Measurements from ENCODE around the gene WLS. TPM values are rescaled to one million over a fixed set of nuclear protein-coding genes. Genes with fewer than 3 reads are reported as not detected.

Gene WLS
- total RNA-seq, 2 experiments from 2014 or later, result not detected

DNA sequence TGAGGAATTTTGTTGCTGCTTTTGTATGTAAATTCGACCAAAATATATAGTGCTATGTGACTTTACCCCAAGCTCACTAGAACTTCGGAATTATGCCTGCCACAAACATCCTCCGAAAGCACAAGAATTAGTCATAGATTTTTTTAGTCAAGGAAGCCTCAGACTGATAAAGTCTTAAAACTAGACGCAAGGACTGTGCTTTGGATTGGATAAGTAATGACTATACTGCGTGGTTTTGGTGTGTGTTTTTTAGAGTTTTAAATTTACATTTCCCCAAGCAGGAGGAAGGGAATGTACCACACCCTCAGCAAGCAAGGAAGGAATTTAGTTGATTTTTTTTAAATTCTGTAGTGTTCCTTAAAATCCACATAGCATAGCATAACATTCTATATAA lies 10.3 kb downstream of the WLS start:
- DNase-seq (no peak), ATAC-seq (no peak)
- ChIA-PET POLR2A (no interaction called here), CTCF (no interaction called here)
- H3K9me3 Mint-ChIP-seq (ENCODE audit: low read depth), result no peaks in the 10 kb centered on the region
- H3K4me3 Mint-ChIP-seq, result no peak overlapping the region
- intact Hi-C loops (cut with DNase I, micrococcal nuclease), result no loop called here
- H3K27ac Mint-ChIP-seq, result no peak overlapping the region
- peaks cover 14% of the 10 kb centered on the region for H3K27me3 Mint-ChIP-seq
- H3K36me3 Mint-ChIP-seq (ENCODE audit: low read depth), result no peaks in the 10 kb centered on the region
- H3K4me1 Mint-ChIP-seq, result no peaks in the 10 kb centered on the region

DNA sequence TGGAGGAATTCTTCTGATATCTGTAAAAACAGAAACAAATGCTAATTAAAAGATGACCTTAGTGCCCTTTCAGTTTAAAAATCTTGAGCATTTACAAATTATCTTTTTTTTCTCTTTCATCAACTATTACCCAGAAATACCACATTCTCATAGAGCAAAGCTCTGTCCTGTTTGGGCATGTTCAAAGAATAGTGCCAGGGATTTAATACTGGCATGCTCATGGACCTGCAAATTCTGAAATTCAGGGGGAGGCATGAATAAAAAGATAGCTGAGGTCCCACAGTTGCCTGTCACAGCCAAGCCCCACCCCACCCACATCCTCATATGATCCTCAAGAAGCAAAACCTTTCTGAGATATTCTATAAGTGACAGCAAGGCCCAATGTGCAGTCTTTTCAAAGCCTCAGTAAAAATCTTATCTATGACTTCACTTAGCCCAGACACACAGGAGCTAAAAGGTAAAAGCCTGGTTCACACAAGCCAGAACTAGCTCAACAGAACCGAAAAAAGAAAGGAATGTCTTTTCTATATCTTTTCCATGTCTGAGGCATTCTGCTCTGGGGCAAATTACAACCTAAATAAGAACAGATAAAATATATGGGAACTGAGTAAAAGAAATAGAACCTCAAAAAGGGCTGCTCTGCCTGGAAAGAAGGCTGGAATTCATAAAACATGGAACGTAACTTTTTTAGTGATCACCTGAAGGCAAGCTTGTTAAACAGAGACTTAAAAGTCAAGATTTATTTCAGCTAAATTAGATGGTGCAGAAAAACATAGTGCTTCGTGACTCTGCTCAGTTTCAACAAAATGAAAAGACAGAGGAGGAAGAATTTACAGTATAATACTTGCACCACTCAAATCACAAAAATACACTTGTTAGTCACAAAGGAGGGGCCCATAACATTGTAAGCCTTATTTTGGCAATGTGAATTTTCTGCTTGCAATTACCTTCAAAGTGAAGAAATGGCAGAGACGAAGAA lies 11.0 kb downstream of the WLS start:
- intact Hi-C loops (cut with DNase I, micrococcal nuclease), result no loop called here
- Mint-ChIP-seq H3K4me1 (no peaks in the 10 kb centered on the region), H3K9me3 (ENCODE audit: low read depth) (no peaks in the 10 kb centered on the region), H3K27me3 (peaks cover 10% of the 10 kb centered on the region), H3K4me3 (no peak overlapping the region), H3K36me3 (ENCODE audit: low read depth) (no peaks in the 10 kb centered on the region), H3K27ac (no peak overlapping the region)
- POLR2A ChIA-PET, result no interaction called here
- ATAC-seq (no peak), DNase-seq (no peak)
- CTCF ChIA-PET, result no interaction called here

DNA sequence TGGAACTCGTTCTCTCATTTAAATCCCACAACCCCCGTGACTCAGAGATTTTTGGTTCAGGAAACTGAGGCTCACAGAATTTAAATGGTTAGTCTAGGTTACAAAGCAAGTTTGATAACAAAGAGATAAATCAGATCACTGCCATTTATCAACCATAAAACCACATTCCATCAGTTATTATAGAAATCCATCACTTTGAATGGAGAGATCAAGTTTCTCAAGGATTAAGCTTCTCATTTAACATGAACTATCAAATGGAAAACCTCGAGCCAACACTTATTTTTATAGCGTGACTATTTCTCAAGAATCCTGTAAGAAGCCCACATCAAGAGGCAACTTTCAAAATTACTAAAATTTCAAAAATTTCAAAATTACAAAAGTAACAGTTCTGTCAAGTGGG lies 11.9 kb downstream of the WLS start:
- intact Hi-C loops (cut with DNase I, micrococcal nuclease), result no loop called here
- Mint-ChIP-seq H3K27me3 (peaks cover 6% of the 10 kb centered on the region), H3K36me3 (ENCODE audit: low read depth) (no peaks in the 10 kb centered on the region), H3K4me1 (no peaks in the 10 kb centered on the region), H3K4me3 (no peak overlapping the region), H3K27ac (no peak overlapping the region), H3K9me3 (ENCODE audit: low read depth) (no peaks in the 10 kb centered on the region)
- POLR2A ChIA-PET, result no interaction called here
- DNase-seq (no peak), ATAC-seq (no peak)
- CTCF ChIA-PET, result no interaction called here

DNA sequence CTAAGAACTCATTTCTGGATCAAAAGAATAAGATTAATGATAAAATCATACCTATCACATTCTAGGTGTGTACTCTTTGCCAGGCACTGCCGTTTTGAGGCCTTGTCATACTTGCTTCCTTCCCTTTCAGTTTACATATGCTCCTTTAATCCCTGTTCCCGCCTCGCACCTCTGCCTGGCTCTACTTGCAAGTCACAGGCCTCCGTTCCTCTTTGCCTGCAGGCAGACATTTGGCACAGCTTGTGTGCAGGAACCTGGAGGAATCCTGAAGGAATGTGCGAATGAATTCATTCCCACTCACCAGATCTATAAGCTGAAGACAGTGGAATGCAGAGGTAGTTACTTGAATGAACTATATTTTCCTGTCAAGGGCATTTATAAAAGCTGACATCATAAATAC lies 13.8 kb downstream of the WLS start:
- Mint-ChIP-seq H3K36me3 (ENCODE audit: low read depth) (no peaks in the 10 kb centered on the region), H3K4me1 (no peaks in the 10 kb centered on the region), H3K4me3 (no peak overlapping the region), H3K27me3 (peaks cover 2% of the 10 kb centered on the region), H3K9me3 (ENCODE audit: low read depth) (no peaks in the 10 kb centered on the region), H3K27ac (no peak overlapping the region)
- intact Hi-C loops (cut with DNase I, micrococcal nuclease), result no loop called here
- no peak for DNase-seq
- ChIA-PET POLR2A (no interaction called here), CTCF (no interaction called here)
- no peak for ATAC-seq

DNA sequence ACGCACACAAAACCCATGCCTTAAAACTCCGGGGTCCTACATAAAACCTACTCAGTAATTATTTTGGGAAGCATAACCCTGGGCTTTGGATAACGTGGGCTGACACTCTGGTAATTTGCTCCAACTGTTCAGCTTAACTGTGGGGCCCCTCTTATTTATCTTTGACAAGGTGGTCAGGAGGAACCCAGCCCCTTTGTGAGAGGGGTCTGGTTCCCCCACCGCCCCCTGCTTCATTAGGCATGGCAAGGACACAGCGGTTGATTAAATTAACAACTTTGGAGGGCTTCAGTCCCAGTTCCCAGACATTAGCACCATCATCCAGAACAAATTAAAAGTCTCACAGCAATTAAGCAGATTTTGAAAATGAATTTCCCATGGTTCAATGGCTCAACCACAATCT lies 14.7 kb downstream of the WLS start:
- Mint-ChIP-seq H3K36me3 (ENCODE audit: low read depth) (no peaks in the 10 kb centered on the region), H3K9me3 (ENCODE audit: low read depth) (no peaks in the 10 kb centered on the region), H3K4me3 (no peak overlapping the region), H3K27me3 (peaks cover 2% of the 10 kb centered on the region), H3K27ac (no peak overlapping the region), H3K4me1 (no peaks in the 10 kb centered on the region)
- ChIA-PET POLR2A (no interaction called here), CTCF (no interaction called here)
- DNase-seq (no peak), ATAC-seq (no peak)
- intact Hi-C loops (cut with DNase I, micrococcal nuclease), result no loop called here

DNA sequence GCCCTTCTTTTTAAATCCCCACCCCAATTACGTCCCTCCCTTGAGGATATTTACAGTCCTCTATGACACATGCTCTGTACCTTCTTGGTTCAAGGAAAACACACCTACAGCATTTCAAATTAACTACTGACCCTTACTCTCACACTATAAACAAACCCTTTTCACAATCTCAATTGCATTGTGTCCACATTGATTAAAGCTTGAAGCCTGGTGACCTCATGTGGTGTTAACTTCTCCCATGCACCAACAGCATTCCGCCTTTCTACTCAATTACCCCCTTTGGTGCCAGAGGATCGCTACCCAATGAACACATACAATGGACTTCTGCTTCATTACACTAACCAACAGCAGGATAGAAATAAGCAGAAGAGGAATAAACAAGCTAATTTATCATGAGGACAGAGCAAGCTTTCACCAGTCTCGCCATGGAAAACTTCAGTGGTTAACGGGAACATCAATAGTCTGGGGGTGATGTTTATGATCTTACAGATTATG lies 15.2 kb downstream of the WLS start:
- no peaks in the 10 kb centered on the region for H3K4me1 Mint-ChIP-seq
- POLR2A ChIA-PET, result no interaction called here
- no peak for ATAC-seq
- intact Hi-C loops (cut with DNase I, micrococcal nuclease), result no loop called here
- H3K4me3 Mint-ChIP-seq, result no peak overlapping the region
- no peak overlapping the region for H3K27ac Mint-ChIP-seq
- H3K36me3 Mint-ChIP-seq (ENCODE audit: low read depth), result no peaks in the 10 kb centered on the region
- H3K27me3 Mint-ChIP-seq, result peaks cover 2% of the 10 kb centered on the region
- no peak for DNase-seq
- H3K9me3 Mint-ChIP-seq (ENCODE audit: low read depth), result no peaks in the 10 kb centered on the region
- CTCF ChIA-PET, result no interaction called here

DNA sequence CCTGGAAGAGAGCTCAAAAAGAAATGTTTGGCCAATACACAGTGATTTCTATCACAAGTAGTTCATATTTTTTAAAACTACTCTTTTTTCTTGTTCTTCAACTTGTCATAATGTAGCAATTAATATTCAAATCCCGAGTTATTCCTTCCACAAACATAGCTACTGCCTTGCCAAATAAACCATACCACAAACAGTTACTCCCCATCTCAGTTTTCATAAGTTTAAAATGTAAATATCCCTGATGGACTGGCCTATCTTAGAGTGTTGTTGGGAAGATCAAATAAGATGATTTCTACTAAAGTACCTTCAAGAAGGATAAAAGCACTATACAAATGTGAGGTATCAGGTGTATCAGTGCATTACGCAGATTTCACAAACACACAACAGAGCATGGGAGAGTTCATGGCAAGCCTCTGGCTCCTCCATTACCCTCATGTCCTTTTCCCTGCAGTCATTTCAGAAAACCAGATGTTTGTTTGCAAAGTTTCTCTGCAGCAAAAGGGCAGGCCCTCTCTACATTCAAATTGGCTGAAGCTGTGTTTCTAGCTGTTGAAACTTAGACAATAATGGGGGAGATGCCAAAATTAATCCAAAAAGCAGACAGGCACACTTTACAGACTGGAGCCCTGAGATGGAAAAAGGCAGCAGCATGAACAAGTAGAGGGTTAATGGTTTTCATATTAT lies 16.1 kb downstream of the WLS start:
- Mint-ChIP-seq H3K4me3 (no peak overlapping the region), H3K9me3 (ENCODE audit: low read depth) (no peaks in the 10 kb centered on the region), H3K36me3 (ENCODE audit: low read depth) (no peaks in the 10 kb centered on the region), H3K27me3 (peaks cover 2% of the 10 kb centered on the region), H3K4me1 (no peaks in the 10 kb centered on the region), H3K27ac (no peak overlapping the region)
- DNase-seq (no peak), ATAC-seq (no peak)
- POLR2A ChIA-PET, result no interaction called here
- intact Hi-C loops (cut with DNase I, micrococcal nuclease), result no loop called here
- CTCF ChIA-PET, result no interaction called here

DNA sequence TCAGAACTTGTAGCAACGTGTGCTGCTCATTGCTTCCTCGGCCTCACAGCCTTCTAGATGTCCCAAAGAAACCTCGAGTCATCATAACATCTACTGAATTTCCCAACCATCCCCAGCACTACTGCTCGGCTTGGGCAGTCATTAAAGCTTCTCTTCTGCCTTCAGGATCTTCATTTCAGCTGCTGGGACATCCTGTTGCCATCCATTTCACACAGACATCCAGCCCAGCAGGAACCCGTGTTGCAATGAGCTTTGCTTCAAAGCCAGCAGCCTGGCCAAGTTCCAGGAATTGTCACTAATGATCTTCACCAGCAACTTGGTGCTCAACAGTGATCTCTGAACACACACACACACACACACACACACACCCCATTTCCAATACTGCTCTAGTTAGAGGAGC lies 18.5 kb downstream of the WLS start:
- Mint-ChIP-seq H3K27ac (no peak overlapping the region), H3K4me1 (no peaks in the 10 kb centered on the region), H3K36me3 (ENCODE audit: low read depth) (no peaks in the 10 kb centered on the region), H3K9me3 (ENCODE audit: low read depth) (no peaks in the 10 kb centered on the region), H3K27me3 (peaks cover 2% of the 10 kb centered on the region), H3K4me3 (no peak overlapping the region)
- CTCF ChIA-PET, result no interaction called here
- ATAC-seq (no peak), DNase-seq (no peak)
- intact Hi-C loops (cut with DNase I, micrococcal nuclease), result no loop called here
- POLR2A ChIA-PET, result no interaction called here

DNA sequence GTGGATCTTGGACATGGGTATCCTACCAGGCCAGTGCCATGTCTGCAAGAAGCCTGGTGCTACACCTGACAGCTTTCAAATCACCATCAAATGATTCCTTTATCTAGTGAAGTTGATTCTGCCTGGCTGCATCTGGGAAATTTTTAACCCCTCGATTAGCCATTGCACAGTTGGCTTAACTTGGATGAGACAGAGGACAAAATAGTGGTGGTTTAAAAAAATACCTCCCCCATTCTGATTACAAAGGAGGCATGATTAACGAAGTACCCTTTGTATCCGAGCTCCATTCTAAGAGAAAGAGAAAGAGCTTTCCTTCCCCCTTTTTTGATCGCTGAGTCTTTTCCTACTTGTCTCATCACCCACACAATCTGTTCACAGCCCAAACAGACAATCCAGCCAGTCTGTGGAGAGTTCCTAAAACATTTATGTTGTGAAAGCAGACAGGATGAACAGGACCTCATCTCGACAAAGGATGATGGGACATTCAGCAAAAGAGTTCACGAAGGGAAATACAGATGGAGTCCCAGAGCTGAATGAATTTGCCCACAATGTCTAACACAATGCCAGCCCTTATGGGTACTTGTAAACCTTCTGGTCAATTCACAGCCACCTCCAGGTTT lies 20.5 kb downstream of the WLS start:
- H3K4me3 Mint-ChIP-seq, result no peak overlapping the region
- peaks cover under 1% of the 10 kb centered on the region for H3K27me3 Mint-ChIP-seq
- no peaks in the 10 kb centered on the region for H3K9me3 Mint-ChIP-seq (ENCODE audit: low read depth)
- ATAC-seq (no peak), DNase-seq (no peak)
- no peaks in the 10 kb centered on the region for H3K36me3 Mint-ChIP-seq (ENCODE audit: low read depth)
- CTCF ChIA-PET, result no interaction called here
- intact Hi-C loops (cut with DNase I, micrococcal nuclease), result no loop called here
- POLR2A ChIA-PET, result no interaction called here
- no peak overlapping the region for H3K27ac Mint-ChIP-seq
- H3K4me1 Mint-ChIP-seq, result no peaks in the 10 kb centered on the region

DNA sequence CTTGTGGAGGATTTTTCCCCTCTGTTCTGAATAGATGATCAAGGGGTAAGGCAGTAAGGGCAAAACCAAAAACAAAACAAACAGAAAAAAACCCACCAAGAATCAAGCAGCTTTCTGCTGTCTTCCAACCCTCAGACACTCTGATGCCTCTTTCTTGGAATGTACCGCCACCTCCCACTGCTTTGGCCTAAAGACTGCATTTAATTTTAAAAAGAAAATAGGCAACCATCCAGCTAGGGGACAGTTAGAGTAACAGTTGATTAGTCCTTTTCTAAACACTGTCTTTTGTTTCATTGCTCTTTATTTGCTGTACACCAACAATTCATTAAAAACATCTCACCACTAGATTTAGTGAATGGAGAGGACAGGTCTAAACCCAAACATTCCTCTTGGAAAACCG lies 21.5 kb downstream of the WLS start:
- no peaks in the 10 kb centered on the region for H3K36me3 Mint-ChIP-seq (ENCODE audit: low read depth)
- POLR2A ChIA-PET, result no interaction called here
- DNase-seq, result no peak
- H3K27me3 Mint-ChIP-seq, result peaks cover 2% of the 10 kb centered on the region
- no peak overlapping the region for H3K4me3 Mint-ChIP-seq
- intact Hi-C loops (cut with DNase I, micrococcal nuclease), result no loop called here
- CTCF ChIA-PET, result interaction anchor here (0.6 kb wide), 1 partner anchor 129 kb away, joined by 3 read pairs; no protein-coding TSS in a partner anchor
- ATAC-seq, result no peak
- H3K27ac Mint-ChIP-seq, result no peak overlapping the region
- no peaks in the 10 kb centered on the region for H3K4me1 Mint-ChIP-seq
- H3K9me3 Mint-ChIP-seq (ENCODE audit: low read depth), result no peaks in the 10 kb centered on the region

DNA sequence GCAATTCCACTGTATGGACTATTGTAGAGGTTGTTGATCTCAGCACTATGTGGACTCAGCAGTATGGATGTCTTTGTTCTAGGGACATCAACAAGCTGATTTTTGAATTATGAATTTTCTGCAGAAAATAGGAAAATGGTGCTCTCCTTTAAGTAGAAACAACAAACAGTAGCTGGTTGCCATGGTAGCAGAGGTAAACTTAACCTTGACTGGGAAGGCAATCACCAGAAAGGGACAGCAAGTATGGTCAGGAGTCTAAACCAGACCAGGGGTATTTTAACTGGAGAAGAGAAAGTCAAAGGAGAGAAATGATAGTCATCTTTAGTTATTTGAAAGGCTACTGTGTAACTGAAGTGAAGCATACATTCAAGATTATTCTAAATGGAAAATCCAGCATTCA lies 22.3 kb downstream of the WLS start:
- intact Hi-C loops (cut with DNase I, micrococcal nuclease), result no loop called here
- ATAC-seq (no peak), DNase-seq (no peak)
- H3K27ac Mint-ChIP-seq, result no peak overlapping the region
- no peaks in the 10 kb centered on the region for H3K4me1 Mint-ChIP-seq
- no peak overlapping the region for H3K4me3 Mint-ChIP-seq
- H3K36me3 Mint-ChIP-seq (ENCODE audit: low read depth), result no peaks in the 10 kb centered on the region
- no peaks in the 10 kb centered on the region for H3K9me3 Mint-ChIP-seq (ENCODE audit: low read depth)
- POLR2A ChIA-PET, result no interaction called here
- H3K27me3 Mint-ChIP-seq, result peaks cover 2% of the 10 kb centered on the region
- CTCF ChIA-PET, result no interaction called here

All from activated CD4-positive, alpha-beta T cell treated with anti-CD3 and anti-CD28 coated beads for 36 hours (primary cell).